IPS-15b (cell line): Measurements from ENCODE around the gene TMEM123.
"Not testable (repeated sequence)": the region's sequence is repeated elsewhere in the genome, so short reads cannot be mapped to it uniquely, and the experiment has no call there.

ENCODE experiments used
- H3K27me3 ChIP-seq: one replicate; pipeline ENCODE4 v1.6.1; 2013; ENCODE audit warnings: low read length; ENCODE audit not compliant: control insufficient read depth, insufficient read depth
- H3K36me3 ChIP-seq: one replicate; pipeline ENCODE4 v1.6.1; 2013; ENCODE audit warnings: low read length; ENCODE audit not compliant: control insufficient read depth, insufficient read depth
- H3K4me1 ChIP-seq: one replicate; pipeline ENCODE4 v1.6.1; 2013; ENCODE audit warnings: mild to moderate bottlenecking, low read length; ENCODE audit not compliant: control insufficient read depth, insufficient read depth
- H3K4me3 ChIP-seq: one replicate; pipeline ENCODE4 v1.5.1; 2013; ENCODE audit warnings: low read depth, low read length
- H3K9ac ChIP-seq: one replicate; pipeline ENCODE4 v1.6.1; 2013; ENCODE audit warnings: low read depth, mild to moderate bottlenecking, low read length
- H3K9me3 ChIP-seq: one replicate; pipeline ENCODE4 v1.6.1; 2013; ENCODE audit warnings: mild to moderate bottlenecking, low read length; ENCODE audit not compliant: control insufficient read depth, insufficient read depth

Gene TMEM123

DNA sequence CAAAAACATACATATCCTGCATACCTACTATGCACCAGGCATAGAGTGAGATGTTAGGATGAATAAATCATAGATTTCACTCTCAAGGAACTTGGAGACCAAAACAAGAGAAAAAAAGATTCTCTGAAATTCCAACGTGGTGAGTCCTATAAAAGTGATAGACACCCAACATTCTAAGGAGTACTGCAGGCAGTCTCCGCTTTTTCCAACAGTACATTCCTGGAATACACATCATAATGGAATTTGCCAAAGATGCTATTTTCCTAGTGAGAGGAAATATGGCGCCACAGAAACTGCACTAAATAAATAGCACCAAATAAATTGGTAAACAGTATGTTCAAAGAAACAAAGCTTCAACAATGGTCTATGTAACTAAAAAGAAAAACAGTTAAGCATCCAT lies 6.0 kb downstream of the TMEM123 start:
- Histone ChIP-seq H3K9me3 (no peaks in the 10 kb centered on the region), H3K4me3 (no peak overlapping the region), H3K4me1 (peaks cover 14% of the 10 kb centered on the region), H3K27me3 (peaks cover 12% of the 10 kb centered on the region), H3K36me3 (no peaks in the 10 kb centered on the region), H3K9ac (no peak overlapping the region)

DNA sequence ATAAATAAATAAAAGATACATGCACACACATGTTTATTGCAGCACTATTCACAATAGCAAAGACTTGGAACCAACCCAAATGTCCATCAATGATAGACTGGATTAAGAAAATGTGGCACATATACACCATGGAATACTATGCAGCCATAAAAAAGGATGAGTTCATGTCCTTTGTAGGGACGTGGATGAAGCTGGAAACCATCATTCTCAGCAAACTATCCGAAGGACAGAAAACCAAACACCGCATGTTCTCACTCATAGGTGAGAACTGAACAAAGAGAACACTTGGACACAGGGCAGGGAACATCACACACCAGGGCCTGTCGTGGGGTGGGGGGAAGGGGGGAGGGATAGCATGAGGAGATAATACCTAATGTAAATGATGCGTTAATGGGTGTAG lies 7.9 kb downstream of the TMEM123 start:
- not testable (repeated sequence) for H3K9ac ChIP-seq, H3K9me3 ChIP-seq, H3K36me3 ChIP-seq, H3K4me1 ChIP-seq, H3K27me3 ChIP-seq, H3K4me3 ChIP-seq

DNA sequence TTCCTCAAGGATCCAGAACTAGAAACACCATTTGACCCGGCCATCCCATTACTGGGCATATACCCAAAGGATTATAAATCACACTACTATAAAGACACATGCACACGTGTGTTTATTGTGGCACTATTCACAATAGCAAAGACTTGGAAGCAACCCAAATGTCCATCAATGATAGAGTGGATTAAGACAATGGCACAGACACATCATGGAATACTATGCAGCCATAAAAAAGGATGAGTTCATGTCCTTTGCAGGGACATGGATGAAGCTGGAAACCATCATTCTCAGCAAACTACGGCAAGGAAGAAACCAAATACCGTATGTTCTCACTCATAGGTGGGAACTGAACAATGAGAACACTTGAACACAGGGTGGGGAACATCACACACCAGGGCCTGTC lies 8.4 kb downstream of the TMEM123 start:
- not testable (repeated sequence) for H3K9ac ChIP-seq, H3K9me3 ChIP-seq, H3K27me3 ChIP-seq, H3K36me3 ChIP-seq, H3K4me3 ChIP-seq, H3K4me1 ChIP-seq

DNA sequence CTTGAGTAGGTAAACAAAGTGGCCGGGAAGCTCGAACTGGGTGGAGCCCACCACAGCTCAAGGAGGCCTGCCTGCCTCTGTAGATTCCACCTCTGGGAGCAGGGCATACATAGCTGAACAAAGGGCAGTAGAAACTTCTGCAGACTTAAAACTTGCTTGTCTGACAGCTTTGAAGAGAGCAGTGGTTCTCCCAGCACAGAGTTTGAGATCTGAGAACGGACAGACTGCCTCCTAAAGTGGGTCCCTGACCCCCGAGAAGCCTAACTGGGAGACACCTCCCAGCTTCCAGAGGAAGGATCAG lies 13.6 kb downstream of the TMEM123 start:
- H3K9ac ChIP-seq, H3K4me1 ChIP-seq, H3K4me3 ChIP-seq, H3K9me3 ChIP-seq, H3K27me3 ChIP-seq, H3K36me3 ChIP-seq: not testable (repeated sequence)

DNA sequence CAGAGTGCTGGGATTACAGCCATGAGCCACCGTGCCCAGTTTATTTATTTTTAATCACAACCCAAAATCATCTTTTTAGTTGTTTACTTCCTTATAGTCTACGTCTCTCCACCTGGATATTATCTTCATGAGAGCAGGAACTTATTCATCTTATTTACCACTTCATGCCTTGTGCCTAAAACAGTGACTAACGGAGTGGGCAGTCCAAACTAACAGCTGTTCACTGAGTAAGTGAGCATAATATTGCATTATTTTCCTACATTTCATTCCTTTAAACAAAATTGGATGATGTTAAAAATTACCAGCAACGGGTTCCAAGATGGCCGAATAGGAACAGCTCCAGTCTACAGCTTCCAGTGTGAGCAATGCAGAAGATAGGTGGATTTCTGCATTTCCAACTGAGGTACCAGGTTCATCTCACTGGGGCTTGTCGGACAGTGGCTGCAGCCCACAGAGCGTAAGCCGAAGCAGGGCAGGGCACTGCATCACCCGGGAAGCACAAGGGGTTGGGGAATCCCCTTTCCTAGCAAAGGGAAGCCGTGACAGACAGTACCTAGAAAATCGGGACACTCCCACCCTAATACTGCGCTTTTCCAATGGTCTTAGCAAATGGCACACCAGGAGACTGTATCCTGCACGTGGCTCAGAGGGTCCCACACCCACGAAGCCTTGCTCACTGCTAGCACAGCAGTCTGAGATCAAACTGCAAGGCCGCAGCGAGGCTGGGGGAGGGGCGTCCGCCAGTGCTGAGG lies 14.1 kb downstream of the TMEM123 start:
- peaks cover 2% of the 10 kb centered on the region for H3K36me3 ChIP-seq

DNA sequence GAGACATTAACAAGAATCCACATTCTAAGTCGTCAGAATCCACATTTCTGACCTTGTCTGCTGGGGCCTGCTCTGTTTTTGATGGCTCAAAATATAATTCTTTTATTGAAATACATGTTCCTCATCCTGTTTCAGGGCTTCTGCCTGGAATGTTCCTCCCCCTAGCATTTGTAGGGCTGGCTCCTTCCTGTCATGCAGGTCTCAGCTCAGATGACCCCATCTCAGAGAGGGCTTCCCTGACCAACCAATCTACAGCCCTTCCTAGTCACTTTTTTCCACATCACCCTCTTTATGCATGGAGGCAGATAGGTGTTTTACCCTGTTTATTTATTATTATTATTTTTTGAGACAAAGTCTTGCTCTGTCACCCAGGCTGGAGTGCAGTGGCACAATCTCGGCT lies 14.8 kb downstream of the TMEM123 start:
- H3K9me3 ChIP-seq: peaks cover 10% of the 10 kb centered on the region
- H3K36me3 ChIP-seq: peaks cover 6% of the 10 kb centered on the region
- H3K4me3 ChIP-seq: no peak overlapping the region
- no peaks in the 10 kb centered on the region for H3K4me1 ChIP-seq
- no peak overlapping the region for H3K9ac ChIP-seq
- no peaks in the 10 kb centered on the region for H3K27me3 ChIP-seq

More for the DNA sequence above, 14.1 kb downstream of the TMEM123 start:
- H3K27me3 ChIP-seq: no peaks in the 10 kb centered on the region
- no peaks in the 10 kb centered on the region for H3K4me1 ChIP-seq
- peaks cover 2% of the 10 kb centered on the region for H3K9me3 ChIP-seq
- H3K4me3 ChIP-seq: no peak overlapping the region
- no peak overlapping the region for H3K9ac ChIP-seq

DNA sequence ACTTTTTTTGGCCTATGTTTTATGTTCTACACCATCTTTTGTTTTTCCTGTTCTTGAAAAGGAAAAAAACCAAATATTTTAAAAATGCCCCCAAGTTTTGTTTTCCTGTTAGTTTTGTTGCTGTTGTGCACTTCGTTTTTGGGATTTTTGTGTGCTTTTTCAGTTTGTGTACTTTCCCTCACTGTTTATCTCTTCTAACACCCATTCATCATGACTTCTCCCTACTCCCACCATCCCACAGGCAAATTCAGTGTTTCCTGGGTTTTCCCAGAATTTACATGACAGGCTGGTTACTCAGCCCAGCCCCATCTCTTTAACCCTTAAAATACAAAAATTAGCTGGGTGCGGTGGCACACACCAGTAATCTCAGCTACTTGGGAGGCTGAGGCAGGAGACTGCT lies 15.6 kb downstream of the TMEM123 start:
- peaks cover 9% of the 10 kb centered on the region for H3K36me3 ChIP-seq
- H3K27me3 ChIP-seq: no peaks in the 10 kb centered on the region
- peaks cover 13% of the 10 kb centered on the region for H3K9me3 ChIP-seq
- no peaks in the 10 kb centered on the region for H3K4me1 ChIP-seq
- no peak overlapping the region for H3K9ac ChIP-seq
- H3K4me3 ChIP-seq: no peak overlapping the region

DNA sequence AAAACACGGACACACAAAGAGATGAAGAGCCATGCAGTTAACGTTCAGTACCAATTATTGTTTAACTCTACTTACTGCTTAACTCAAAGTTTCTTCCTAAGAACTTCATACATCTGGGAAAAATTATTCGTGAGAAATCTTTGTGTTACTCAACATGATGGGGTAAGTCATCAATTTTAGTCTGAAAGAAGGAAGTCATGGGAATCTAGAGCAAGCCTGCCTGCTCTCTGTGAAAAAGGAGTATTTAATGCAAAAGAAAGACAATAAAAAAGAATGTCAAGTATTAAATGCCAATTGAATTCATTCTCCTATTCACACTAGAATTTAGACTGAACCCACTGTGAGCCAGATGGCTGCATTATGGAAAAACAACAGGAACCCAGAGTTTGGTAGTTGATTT lies 16.0 kb downstream of the TMEM123 start:
- H3K9ac ChIP-seq: no peak overlapping the region
- H3K9me3 ChIP-seq: peaks cover 13% of the 10 kb centered on the region
- no peak overlapping the region for H3K4me3 ChIP-seq
- peaks cover 9% of the 10 kb centered on the region for H3K36me3 ChIP-seq
- H3K27me3 ChIP-seq: no peaks in the 10 kb centered on the region
- H3K4me1 ChIP-seq: no peaks in the 10 kb centered on the region

DNA sequence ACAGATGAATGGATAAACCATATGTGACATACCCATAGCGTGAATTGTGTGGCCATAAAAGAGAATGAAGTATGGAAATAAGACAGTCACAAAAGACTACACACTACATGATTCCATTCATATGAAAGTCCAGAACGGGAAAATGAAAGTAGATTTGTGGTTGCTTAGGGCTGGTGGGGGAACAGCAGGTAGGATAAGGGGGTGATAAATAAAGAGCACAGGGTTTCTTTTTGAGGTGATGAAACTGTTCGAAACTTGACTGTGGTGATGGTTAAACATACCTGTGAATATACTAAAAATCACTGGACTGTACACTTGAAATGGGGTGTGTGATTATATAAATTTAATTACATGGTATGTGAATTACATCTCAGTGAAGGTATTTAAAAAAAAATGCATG lies 16.9 kb downstream of the TMEM123 start:
- H3K27me3 ChIP-seq: no peaks in the 10 kb centered on the region
- no peak overlapping the region for H3K9ac ChIP-seq
- H3K9me3 ChIP-seq: peaks cover 15% of the 10 kb centered on the region
- no peak overlapping the region for H3K4me3 ChIP-seq
- H3K36me3 ChIP-seq: peaks cover 9% of the 10 kb centered on the region
- H3K4me1 ChIP-seq: no peaks in the 10 kb centered on the region

DNA sequence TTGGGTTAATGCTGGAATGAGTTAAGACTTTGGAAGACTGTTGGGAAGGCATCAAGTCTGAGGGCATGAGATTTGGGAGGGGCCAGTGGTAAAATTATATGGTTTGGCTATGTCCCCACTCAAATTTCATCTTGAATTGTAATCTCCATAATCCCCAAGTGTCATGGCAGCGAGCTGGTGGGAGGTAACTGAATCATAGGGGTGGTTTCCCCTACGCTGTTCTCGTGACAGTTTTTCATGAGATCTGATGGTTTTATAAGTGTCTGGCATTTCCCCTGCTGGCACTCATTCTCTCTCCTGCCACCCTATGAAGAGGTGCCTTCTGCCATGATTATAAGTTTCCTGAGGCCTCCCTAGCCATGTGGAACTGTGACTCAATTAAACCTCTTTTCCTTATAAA lies 19.0 kb downstream of the TMEM123 start:
- peaks cover 15% of the 10 kb centered on the region for H3K9me3 ChIP-seq
- H3K4me3 ChIP-seq, H3K36me3 ChIP-seq, H3K27me3 ChIP-seq, H3K4me1 ChIP-seq, H3K9ac ChIP-seq: not testable (repeated sequence)

DNA sequence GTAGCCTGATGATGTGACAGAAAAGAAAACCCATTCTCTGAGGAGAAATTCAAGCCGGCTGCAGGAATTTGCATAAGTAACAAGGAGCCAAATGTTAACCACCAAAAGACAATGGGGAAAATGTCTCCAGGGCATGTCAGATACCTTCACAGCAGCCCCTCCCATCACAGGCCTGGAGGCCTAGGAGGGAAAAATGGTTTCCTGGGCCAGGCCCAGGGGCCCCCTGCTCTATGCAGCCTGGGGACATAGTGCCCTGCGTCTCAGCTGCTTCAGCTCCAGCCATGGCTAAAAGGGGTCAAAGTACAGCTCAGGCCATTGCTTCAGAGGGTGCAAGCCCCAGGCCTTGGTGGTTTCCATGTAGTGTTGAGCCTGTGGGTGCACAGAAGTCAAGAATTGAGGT lies 20.0 kb downstream of the TMEM123 start:
- H3K4me1 ChIP-seq, H3K27me3 ChIP-seq, H3K4me3 ChIP-seq, H3K9ac ChIP-seq, H3K36me3 ChIP-seq: not testable (repeated sequence)
- H3K9me3 ChIP-seq: peaks cover 15% of the 10 kb centered on the region

DNA sequence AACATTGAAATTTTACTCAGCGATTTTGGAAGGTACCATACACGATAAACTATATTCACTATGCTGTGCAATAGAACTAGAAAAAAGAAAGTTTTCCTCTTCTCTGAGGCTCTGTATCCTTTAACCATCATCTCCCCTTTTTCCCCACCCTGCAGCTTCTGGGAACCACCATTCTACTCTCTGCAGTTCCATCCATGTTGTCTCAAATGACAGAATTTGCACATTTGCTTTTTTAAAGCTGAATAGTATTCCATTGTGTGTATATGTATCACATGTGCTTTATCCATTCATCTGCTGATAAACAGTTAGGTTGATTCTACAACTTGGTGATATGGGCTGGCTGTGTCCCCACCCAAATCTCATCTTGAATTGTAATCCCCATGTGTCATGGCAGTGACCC lies 21.2 kb downstream of the TMEM123 start:
- no peak overlapping the region for H3K4me3 ChIP-seq
- H3K36me3 ChIP-seq: peaks cover 7% of the 10 kb centered on the region
- H3K9ac ChIP-seq: no peak overlapping the region
- no peaks in the 10 kb centered on the region for H3K4me1 ChIP-seq
- peaks cover 15% of the 10 kb centered on the region for H3K9me3 ChIP-seq
- H3K27me3 ChIP-seq: no peaks in the 10 kb centered on the region
